ENCODE data around the gene MACROD2.

DNA sequence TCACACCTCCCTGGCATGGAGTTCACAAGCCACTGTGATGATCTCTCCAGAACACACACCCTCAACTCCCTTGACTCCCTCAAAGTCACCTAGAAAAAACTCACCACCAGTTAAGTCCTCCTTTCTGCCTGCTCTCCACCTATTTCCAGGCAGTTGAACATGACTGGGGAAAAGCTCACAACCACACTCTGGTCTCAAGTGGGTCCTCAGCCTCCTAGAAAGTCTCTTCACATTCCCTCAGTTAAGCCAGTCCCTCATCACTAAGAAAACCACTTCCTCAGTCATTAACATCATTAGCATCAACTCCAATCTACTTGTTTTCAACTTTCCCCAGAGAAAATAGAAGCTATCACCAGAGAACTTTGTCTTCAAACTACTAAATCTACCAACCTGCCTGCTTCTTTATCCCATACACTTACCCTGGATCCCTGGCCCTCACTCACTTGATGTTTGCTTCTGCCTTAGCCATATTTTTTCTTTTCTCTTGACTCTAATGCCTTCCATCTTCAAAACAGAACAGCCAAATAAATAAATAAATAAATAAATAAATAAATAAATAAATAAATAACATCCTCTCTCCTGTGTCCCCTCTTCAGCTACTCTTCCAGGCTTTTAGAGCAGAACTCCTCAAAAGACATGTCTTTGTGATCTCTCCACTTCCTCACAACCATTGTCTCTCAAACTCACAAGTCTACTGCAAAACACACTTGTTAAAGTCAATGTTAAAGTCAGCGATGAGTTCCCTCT lies 1084.5 kb downstream of the MACROD2 start:
- TF ChIP-seq, protein P1, sequence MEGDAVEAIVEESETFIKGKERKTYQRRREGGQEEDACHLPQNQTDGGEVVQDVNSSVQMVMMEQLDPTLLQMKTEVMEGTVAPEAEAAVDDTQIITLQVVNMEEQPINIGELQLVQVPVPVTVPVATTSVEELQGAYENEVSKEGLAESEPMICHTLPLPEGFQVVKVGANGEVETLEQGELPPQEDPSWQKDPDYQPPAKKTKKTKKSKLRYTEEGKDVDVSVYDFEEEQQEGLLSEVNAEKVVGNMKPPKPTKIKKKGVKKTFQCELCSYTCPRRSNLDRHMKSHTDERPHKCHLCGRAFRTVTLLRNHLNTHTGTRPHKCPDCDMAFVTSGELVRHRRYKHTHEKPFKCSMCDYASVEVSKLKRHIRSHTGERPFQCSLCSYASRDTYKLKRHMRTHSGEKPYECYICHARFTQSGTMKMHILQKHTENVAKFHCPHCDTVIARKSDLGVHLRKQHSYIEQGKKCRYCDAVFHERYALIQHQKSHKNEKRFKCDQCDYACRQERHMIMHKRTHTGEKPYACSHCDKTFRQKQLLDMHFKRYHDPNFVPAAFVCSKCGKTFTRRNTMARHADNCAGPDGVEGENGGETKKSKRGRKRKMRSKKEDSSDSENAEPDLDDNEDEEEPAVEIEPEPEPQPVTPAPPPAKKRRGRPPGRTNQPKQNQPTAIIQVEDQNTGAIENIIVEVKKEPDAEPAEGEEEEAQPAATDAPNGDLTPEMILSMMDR (IDR thresholded peaks at IDR 0.05) = no peak
- TF ChIP-seq EP300 (IDR thresholded peaks at IDR 0.05; ENCODE audit: low read depth) (no peak), POLR2AphosphoS5 (IDR thresholded peaks at IDR 0.05) (no peak)
